Right renal cortex interstitium (tissue), 3 donors: ENCODE results near the gene TMEM154. TPM values are rescaled to one million over a fixed set of nuclear protein-coding genes. Genes with fewer than 3 reads are reported as not detected.

ENCODE experiments used
- DNase-seq, 3 donors: peaks; one replicate each; pipeline ENCODE4 v3.0.0-alpha.2; 2013; ENCODE audit warnings: low read depth in 3 of 3, low spot score in 2 of 3
- polyA plus RNA-seq, 3 donors: library from polyadenylated mRNA; unstranded; fragments of 120-200 nt; gene quantifications; one replicate each; pipeline ENCODE4 v1.2.1, GENCODE V29; 2013; ENCODE audit not compliant: insufficient read length in 3 of 3

TMEM154 gene, protein sequence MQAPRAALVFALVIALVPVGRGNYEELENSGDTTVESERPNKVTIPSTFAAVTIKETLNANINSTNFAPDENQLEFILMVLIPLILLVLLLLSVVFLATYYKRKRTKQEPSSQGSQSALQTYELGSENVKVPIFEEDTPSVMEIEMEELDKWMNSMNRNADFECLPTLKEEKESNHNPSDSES
- 1 to 10 TPM in 1 of 3 donors, under 1 TPM in 2; 0.64 to 1.4 (median 0.72) TPM for polyA plus RNA-seq

DNA sequence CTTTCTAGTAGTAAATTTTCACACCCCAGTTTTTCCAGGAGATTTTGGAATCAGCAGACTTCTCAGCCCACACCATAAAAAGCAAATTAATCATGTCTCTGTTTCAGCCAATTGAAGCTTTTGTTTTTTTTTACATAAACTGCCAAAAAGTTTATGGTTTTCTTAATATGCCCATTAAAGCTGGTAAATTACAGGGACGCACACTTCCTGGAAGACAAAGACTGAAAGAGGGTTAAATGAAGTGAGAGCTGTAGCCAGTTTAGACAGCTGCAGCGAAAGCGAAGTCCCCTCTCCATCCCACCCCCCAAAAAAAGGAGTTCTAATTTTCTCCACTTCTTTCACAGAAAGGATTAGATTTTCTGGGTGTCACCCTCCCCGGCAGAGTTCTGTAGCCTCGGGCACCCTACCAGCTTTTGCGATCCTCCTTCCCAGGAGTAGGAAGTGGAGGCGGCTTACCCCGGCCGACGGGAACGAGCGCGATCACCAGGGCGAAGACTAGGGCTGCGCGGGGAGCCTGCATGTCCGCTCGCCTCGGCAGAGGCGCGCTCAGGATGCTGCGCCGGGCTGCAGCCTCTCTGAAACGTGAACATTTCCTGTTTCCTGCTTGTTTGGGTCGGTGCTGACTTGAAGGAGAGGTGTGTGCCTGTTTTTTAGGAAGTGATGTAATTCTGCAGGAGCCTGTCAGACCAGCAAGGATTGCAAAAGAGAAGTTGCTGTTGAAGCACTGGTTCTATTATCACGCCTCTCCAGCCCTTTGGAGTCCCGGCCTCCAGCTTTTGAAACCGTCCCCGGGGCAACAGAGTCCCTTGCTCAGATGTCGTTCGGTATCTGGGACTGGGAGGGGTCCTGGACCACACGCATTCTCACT is at the start of gene TMEM154:
TSS of gene TMEM154 (minus strand) at position 584 of the 868 bp plus-strand sequence. CDS start at position 520, 64 bp downstream.
- peak in 2 of 3 donors; percentile 16 to 25 for DNase-seq

DNA sequence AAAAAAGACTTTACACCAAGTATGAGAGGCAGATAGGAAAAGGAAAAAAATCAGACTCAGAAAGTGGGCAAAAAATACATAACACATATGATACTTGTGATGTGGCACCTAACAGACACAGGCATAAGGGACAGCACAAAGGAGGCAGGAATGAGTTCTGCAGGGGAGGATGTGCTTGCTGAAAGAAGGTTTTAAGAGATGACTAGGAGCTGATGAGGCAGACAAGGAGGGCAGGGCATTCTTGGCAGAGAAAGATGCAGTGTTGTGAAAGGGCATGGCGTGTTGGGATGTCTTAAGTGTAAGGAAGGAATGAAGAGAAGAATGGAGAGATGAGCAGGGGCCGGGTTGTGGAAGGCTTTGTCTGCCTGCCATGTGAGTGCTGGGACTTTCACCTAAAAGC is 49.7 kb upstream of the TMEM154 start:
- DNase-seq: no peak

DNA sequence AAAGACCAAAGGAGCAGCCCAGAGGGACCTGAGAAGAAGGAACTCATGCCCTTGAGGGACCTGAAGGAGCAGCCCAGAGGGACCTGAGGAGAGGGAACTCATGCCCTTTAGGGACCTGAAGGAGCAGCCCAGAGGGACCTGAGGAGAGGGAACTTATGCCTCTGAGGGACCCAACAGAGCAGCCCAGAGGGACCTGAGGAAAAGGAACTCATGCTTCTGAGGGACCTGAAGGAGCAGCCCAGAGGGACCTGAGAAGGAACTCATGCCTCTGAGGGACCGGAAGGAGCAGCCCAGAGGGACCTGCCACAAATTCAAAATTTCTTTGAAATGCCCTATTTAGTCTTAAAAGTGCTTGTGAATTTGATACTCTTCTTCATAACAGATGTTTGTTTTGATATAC is 48.5 kb upstream of the TMEM154 start:
- no peak for DNase-seq

DNA sequence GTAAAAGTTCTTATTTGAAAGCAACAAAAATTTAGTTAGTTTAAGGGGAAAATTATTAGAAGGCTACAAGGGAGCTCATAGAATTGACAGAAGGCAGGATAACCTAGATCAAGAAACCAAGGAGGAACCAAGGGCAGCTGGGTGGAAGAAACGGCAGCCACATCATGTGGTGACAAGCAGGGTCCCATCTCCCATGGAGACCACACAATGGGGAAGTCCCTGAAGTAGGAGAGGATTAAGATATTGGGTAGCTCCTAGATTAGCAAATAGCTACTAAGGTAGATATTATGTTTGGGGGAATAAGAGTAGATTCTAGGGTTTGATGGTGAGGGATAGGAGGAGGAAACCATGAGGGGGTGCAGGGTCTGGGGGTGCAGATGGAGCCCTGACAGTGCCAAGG is 48.0 kb upstream of the TMEM154 start:
- no peak for DNase-seq

DNA sequence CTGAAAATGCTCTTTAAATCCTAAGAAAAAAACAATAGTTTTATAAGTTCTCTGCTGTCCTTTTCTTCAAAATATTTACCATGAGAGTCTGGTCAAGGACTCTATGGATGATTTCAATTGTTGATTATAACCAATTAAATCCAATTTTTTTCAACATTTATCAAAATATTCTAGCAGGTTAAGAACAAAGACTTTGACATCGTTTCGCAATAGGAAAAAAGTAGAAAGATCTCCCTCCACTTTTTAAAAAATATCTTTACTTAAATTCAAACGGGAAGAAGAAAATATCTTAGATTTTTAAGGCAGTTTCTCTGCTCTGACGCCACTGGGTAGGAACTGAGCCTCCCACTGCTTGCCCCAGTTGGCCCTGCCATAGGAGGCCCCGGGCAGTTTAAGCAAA is 44.7 kb upstream of the TMEM154 start:
- DNase-seq: no peak

DNA sequence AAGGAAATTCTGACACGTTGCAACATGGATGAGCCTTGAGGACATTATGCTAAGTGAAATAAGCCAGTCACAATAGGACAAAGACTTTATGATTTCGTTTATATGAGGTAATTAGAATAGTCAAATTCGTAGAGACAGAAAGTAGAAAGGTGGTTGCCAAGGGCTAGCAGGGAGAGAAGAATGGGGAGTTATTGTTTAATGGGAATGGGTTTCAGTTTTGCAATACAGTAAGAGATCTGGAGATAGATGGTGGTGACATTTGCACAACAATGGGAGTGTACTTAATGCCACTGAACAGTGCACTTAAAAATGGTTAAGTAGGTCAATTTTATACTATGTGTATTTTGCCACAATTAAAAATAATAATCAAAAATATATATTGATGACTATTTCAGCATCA is 43.4 kb upstream of the TMEM154 start:
- no peak for DNase-seq

DNA sequence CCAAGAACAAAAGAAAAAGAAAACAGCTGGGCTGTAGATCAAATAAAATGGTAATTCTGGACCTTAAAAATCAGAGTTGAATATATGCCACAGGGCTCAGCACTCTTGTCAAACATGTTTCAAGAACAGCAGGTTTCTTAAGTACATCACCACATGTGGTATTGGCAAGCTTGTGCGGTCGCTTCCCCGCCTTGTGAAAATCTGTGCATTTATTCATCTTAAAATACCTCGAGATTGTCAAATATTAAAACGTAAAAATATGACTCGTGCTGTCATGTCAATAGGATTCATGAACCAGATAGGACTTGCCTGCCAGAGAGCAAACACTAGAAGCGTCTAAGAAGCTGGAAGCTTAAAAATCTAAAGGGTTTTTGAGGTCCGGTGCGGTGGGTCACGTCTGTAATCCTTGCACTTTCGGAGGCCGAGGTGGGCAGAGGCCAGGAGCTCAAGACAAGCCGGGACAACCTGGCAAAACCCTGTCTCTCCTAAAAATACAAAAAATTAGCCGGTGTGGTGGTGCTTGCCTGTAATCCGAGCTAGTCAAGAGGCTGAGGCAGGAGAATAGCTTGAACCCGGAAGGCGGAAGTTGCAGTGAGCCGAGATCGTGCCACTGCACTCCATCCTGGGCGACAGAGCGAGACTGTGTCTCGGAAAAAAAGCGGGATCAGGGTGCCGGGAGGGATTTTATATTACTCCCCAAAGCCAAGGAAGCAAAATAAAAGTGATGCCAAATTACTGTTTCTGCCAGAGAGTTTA is 40.2 kb upstream of the TMEM154 start:
- DNase-seq: no peak

DNA sequence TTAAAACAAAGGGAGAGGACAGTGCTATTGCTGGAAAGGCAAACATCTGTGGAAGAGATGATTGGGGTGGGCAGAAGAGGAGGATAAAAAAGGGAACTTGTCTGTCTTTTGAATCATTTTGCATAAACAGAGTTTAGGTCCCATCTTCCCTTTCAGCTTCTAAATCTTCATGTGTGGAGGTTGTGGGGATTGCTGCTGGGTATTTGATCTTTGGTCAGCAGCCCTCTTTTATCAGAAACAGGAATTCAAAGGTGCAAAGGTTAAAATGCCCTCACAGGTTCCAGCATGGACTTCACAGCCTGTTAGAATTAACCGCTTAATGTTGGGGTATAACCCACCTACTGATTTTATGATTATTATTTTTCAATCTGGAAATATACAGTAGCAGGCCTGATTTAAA is 39.5 kb upstream of the TMEM154 start:
- DNase-seq: no peak

DNA sequence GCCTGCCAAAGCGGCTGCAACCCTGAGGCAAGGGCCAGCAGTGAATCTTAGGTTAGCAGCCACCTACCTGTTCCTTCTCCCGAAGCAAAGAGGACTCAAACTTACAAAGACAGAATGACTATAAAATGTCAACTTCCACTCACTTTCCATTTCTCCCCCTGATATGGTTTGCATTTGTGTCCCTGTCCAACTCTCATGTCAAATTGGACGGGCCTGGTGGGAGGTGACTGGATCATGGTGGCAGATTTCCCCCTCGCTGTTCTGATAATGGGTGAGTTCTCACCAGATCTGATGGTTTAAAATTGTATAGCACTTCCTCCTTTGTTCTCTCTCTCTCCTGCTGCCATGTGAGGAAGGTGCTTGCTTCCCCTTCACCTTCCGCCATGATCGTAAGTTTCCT is 35.3 kb upstream of the TMEM154 start:
- DNase-seq: no peak

DNA sequence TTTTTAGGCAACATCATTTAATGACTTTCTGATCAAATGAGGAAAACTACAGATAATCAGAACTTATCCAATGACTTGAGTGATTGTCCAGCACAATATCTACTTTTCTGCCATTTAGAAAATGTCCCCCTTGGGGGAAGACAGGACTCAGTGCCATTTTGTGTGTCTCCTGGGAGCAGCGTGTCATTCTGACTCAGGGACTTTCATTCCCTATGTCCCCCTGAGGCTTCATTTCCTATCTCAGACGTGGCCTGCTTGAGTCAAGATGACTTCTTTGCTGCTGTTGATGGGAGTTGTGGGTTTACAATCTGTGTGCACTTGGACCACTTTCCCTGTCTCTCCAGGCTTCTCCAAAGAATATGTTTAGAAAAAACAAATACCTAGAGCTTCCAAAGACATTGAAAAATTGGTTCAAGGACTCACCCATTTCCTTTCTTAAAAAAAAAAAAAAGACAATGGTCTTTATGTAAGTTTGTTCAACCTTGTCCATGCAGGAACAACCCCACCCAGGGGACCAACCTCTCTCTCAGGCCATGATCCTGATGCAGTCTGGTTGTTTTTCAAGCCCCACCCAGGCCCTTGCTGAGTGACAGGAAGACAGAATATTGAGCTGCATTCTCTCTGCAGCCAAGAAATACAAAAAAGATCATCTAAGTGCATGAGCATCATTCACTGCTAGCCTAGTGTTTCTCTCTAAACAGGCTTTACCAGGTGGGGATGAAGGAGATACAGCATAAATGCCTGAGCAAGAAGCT is 34.3 kb upstream of the TMEM154 start:
- DNase-seq: no peak

DNA sequence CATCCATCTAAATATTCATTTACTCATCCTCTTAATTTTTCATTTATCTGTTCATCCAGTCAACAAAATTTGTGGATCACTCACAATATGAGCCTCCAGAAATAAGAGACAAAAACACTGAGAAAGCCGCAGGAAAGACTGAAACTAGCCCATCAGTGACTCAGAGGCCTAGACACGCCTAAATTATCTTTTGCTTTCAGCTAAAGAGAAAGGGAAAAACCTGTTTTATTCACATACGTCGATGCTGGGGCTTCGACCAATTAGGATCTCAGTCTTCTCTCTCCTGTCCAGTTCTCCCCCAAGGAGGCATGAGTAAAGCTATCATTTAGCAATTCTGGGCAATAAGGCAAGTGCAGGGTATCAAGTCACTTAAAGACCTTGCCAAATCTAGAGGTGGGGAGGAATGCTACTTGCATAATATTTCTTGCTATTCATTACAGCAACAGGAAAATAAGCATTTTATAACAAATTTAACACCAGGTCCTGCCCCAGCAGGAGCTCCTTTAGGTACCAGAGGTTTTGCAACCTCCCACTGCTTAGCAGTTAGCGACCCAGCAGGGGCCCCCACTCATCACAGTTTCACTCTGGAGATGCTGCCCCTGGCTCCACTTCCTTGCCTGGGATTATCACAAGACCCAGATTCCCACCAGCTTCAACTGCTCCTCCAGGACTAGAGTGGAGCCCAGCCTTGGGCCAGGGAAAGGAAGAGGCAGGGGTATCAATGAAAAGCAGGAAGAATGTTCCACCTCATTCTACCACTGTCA is 30.1 kb upstream of the TMEM154 start:
- DNase-seq: no peak

DNA sequence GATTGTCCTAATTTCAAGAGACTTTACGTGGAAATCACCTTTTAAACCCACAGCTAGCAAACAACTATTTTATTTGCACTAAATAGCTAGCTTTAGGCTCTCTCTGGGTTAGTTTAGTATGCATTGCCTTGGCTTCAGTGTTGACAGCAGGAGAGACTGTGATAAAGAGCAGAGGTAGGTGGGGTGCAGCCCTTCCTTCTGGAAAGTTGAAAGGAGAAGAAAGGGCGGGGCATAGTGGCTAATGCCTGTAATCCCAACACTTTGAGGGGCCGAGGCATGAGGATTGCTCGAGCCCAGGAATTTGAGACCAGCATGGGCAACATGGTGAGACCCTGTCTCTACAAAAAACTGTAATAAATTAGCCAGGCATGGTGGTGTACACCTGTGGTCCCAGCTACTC is 29.0 kb upstream of the TMEM154 start:
- no peak for DNase-seq

DNA sequence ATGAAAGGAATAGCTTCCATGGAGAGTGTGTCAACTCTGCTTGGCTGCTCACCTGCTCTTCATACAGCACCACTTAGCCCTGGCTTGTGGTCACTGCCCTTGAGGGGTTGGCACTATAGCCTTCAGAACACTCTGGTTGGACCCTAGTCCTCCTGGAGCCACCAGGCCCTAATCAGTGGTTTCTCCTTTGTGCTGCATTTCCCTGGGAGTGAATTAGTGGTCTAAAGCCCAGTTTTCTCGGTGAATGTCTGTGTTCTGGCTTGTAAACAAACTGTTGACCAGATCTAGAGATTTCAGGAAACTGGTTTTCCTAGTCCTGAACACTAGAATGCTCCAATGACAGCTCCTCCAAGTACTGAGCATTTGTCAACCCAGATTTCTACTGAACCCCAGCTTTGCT is 28.6 kb upstream of the TMEM154 start:
- DNase-seq: no peak

DNA sequence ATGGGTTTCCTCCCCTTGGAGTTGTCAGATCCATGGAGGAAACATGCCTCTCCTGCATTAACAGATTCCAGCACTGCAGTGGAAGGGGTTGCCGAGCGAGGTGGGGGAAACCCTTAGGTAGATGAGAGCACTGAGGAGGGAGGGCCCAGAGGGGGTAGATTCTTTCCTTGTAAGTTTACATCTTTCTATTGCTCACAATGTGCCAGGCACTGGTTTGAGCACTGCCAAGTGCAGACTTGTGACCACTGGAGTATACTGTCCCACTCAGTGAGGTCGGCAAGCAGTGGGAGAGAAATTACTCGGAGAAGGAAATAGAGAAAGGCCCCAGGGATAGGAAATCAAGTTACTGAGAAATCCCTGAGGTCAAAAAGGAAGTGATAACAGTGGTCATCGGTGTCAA is 27.8 kb upstream of the TMEM154 start:
- no peak for DNase-seq

DNA sequence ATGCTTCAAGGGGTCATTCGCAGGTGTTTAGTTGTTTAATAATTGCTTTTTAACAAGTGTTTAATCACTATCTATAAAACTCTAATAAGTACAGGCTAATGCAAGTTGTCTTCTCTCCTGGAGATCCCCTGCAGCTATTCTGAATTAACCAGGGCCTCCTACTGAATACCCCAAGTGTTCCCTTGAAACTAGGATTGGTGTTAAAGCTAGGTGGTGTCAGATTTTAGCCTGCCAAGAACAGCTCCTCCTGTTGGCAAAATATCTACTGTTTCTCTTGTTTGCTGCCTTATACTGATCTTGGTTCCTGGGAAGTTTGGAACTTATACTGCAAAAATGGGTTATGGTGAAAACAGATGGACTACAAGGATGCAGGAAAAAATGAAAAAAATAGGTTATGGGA is 26.1 kb upstream of the TMEM154 start:
- no peak for DNase-seq

DNA sequence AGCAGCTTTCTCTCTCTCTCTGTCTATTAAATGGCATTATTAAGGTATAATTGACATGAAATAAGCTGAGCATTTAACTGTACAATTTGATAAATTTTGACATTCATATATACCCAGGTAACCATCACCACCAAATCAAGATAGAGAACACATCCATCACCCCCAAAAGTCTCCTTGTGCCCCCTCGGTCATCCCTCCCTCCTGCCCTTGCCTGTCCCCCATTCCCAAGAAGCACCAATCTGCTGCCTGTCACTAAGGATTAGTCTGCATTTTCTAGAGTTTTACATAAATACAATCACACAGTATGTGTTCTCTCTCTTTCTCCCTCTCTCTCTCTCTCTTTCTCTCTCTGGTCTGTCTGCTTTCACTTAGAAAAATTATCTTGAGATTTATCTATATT is 25.0 kb upstream of the TMEM154 start:
- no peak for DNase-seq

DNA sequence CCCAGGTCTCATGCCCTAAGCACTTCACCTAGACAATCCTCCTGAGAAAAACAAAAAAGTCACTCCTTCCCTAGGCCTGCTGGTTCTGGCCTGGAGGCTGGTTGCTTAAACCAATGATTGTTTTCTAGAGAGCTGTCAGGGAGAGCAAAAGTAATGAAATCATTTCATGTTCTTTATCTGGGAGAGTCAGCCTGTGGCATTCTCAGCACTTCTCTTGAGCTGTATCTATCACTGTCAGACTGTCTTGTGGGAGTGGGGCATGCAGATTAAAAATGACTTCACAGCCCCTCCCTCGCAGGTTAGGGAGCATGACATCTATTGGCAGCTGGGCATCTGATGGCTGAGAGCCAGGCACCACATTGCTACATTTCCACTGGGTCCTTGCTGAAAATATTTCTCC is 20.4 kb upstream of the TMEM154 start:
- no peak for DNase-seq

DNA sequence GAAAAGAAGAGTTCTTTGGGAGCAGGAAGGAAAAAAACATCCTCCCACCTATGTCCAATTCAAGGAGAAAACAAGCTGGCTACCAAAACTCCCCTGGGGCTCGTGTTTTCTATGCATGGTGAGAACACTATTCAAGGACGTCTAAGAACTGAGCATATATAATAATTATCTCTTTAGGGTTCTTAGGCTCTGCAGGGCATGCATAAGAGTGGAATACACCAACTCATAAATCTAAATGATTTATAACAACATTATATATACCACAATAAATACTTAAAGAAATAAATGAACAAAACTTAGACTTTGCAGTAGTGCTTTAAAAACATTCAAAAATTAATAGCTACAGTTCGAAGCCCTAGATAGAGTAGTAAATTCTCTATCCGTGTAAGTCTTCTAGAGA is 19.5 kb upstream of the TMEM154 start:
- DNase-seq: no peak

DNA sequence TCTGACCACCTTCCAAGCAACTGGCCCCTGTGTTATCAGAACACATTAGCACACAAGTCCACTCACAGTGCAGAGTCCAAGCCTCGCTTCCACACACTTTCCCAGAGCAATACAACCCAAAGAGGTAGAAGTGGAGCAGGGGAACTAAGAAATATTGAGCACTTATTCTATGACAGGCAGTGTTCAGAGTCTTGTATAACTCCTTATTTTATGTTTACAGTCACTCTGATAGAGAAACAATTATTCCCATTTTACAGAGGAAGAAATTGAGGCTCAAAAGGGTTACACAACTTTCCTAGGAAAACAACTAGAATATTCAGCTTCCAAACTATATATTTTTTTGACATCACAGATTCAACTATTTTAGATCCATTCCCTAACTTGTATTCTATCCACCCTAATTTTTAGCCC is 18.3 kb upstream of the TMEM154 start:
- no peak for DNase-seq
